Measurements from ENCODE around the gene TLR6.

Gene TLR6

DNA sequence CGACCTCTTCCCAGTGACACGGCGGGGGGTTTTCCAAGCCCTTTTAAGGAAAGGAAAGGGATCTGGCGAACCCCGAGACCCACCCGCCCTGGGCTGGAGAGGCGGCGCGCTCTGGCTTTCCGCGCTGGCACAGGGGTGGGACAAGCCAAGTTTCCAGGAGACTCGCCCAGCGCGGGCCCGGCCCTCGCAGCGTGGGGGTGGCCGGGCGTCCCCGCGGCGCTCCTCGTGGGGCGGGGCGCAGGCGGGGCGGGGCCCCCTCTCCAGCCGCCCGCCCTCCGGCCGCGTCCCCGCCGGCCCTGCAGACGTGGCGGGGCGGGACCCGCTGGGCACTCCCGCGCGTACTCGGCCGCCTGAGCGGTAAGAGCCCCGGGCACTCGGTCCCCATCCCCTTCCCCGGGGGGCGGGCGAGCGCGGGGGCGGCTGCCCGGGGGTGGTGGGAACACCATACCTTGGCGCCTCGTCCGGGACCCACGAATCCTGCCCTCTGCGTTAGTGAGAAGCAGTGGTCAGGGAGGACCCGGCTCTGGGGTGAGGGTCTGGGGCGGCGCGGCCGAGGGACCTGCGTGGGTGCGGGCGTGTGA, 11.0 kb upstream of the TLR6 start, which contains the start of gene FAM114A1:
Gene FAM114A1, plus strand, starts transcription at position 329 of the 581 bp plus-strand sequence. CDS start 10,273 bp downstream, outside the sequence.
- DNase-seq (ENCODE audit: low read depth): peak; percentile 57

DNA sequence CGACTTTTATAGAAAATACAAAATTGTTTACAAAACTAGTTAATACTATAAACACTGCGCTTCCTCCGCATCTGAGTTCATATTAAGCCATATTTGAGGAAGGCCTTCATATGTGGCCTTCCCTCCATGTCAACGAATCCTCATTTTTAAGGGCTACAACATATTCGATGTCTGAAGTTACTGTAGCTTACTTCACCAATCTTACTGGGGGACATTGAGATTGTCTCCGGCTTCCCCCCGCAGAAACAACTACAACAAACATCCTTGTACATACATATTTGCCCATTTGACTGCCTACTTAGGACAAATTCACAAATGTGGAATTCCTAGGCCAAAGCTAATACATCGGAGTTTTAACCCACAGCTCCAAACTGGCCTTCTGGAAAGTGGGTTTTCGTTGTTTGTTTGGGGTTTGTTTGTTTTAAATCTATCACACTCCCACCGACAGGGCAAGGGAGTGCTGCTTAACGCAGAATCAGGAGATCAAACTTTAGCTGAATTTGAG, 10.4 kb upstream of the TLR6 start:
- DNase-seq (ENCODE audit: low read depth): no peak

DNA sequence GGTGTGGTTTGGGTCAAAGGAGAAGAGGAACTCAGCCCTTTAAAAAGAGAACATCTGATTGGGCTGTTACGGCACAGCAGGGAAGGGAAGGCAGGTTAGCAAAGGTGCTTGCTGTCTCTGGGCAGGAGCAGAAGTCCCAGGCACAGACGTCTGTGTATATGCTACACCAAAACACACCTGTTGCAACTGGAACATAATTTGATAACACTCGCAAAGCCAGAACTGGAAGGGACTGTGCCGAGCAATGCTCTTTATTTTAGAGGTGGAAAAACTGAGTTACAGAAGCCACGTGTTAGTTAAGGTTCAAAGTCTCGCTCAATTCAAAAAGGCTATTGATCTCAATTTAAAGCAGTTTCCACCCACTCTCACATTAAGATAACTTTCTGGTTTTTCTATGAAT, 8.8 kb upstream of the TLR6 start:
- no peak for DNase-seq (ENCODE audit: low read depth)

DNA sequence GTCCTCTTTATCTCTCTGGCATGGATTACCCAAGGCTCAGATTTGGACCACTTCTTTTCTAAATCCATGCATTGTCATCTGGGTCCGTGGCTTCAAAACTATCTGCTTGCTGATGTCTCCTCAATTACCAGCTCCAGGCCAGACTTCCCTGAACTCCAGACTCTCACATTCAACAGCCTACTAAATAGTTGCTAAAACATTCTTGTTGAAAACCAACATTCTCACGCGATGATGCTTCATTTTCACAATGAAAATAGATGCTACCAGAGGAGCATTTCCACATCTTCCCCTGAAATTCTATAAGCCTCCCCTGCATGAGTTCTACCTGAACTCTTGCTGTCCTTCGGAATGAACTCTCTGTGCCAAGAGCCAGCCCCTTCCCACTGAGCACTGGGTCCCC, 5.2 kb upstream of the TLR6 start:
- DNase-seq (ENCODE audit: low read depth): no peak

DNA sequence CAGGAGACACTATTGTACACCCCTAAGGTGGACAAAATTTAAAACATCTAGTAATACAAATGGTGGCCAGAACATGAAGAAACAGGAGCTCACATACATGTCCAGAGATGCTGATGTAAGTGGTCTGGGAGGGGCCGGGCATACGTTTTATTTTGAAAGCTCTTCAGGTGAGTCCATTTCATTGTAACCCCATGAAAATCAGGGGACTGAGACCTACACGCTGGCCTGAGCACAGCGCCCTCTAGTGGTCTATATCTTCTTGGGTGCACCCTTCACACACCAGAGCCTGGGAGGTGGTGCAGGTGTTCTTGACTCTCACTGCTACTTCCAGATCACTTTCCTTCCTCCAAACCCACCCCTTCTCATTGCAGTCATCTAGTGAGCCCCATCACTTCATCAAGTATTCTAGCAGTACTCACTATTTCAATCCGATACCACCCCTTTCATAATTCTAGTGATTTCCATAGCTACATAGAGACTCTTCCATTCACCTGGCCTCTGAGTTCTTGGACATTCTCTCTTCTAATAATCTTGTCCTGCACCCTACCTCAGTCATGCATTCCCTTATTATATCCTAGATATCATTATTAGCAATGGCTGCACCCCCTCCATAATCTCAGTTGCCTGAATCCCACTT, 4.3 kb upstream of the TLR6 start:
- DNase-seq (ENCODE audit: low read depth): no peak

DNA sequence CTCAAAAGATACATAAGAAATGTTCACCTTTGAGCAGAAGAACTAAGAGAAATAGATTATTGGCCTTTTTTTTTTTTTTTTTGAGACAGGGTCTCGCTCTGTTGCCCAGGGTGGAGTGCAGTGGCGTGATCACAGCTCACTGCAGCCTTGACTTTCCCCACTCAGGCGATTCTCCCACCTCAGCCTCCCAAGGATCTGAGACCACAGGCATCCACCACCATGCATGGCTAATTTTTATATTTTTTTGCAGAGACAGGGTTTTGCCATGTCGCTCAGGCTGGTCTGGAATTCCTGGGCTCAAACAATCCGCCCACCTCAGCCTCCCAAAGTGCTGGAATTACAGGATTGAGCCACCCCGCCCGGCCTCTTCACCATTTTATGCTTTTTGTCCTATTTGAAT, 2.9 kb upstream of the TLR6 start:
- DNase-seq (ENCODE audit: low read depth): no peak

DNA sequence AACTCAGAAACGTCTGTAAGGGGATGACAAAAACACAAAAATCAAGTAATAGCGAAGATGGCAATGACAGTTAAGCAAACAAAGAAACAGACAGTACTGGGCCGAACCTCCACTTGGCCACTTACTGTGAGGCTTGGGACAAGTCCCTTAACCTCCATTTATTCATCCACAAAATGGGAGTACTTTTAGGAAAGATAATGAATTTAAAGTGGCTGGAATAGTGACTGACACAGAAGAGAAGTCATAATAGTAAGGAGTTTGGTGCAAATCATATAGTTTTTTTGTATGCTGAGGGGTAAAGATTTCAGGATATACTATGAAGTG, 1.4 kb upstream of the TLR6 start:
- DNase-seq (ENCODE audit: low read depth): no peak

DNA sequence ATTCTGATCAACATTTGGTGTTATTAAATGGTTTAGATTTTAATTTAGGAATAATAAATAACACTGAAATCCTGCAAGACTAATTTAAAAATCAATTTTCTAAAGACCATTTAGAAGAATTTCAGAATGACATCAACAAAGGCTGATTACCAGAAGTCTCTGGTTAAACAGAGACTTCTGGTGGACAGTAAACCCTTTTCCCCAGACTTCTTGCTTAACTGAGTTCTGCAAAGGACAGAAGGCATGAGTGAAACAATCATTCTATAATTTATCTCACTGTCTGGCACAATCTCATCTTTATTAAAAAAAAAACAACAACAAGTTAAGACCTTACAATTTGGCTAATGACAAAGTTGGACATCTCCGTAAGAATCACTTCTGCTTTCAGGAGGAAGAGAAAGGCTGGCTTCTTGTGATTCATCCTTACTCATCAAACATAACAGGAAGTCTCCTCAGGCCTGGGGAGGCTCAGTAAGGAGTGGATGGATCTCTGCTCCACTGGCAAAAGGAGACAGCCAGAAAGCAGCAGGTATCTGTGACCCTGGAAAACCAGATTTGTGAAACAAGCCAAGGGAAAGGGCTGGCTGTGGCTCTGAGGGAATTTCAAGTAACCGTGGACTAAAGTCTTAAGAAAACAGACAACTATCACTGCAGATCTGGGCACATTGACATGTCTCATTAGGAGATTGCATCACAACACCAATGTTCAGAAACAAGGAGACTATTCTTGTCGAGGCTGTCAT, 908 bp upstream of the TLR6 start:
- DNase-seq (ENCODE audit: low read depth): peak; percentile 76

DNA sequence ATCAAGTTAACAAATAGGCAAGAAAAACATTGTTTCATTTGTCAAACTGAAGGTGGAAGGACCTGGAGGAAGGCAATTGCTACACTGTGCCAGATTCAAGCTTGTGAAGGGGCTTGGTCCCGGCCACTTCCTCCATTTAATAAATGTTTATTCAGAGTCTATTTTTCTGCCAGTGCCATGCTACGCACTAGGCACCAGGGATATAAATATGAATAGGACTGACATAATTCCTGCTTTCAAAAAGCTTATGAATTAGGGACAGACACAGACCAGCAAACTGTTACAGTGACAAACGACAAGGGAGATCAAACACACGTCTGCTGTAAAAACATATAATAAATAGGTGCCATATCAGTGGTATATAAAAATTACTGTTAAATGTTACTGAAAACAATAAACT, 571 bp downstream of the TLR6 start:
- DNase-seq (ENCODE audit: low read depth): no peak

DNA sequence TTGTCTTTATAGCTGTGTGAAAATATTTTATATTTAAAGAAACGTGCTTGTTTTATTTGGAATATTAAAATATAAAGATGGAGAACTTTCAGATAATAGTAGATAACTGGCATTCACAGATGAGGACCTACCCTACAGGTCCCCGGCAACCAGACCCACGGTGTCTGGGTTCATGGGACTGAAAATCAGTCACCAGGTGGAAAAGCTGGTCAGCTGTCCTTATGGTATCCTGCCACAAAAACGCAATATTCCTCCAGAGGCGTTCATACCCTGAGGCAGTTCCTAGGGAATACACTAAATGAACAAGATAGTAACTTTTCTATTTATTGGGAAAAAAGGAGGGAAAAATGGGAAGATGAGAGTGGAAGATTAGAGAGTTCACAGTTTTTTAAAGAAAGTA, 1.2 kb downstream of the TLR6 start:
- DNase-seq (ENCODE audit: low read depth): no peak

DNA sequence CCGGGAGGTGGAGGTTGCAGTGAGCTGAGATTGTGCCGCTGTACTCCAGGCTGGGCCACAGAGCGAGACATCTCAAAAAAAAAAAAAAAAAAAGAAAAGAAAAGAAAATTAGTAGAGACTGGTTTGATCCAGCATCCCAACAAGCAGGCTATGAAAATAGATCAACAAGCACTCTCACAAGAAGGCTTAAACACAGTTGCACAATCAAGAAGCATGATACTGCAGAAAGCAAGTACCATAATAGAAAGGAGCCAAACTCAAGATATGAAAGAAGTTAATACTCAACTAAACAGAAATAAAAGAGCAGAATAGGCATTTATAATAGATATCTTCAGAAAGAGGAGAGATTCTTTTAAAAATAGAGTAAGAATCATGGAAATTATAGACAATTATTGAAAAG, 10.6 kb downstream of the TLR6 start:
- DNase-seq (ENCODE audit: low read depth): no peak

DNA sequence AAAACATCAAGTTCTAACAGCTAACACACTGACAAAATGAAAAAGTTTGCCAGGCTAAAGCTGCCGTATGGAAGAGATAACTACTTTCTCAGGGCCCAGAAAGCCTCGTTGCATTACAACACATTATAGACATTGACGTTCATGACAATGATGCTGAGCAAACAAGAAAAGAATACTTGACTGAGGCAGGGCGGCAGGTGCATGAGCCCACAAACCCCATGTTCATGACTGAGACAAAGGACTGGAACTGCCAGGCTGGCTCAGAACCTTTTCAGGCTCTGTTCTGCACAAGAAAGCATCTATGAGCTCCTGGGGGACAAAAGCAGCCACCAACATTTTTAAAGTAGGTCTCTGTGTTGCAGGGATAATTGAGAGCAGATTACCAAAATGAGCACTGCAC, 13.6 kb downstream of the TLR6 start:
- no peak for DNase-seq (ENCODE audit: low read depth)

DNA sequence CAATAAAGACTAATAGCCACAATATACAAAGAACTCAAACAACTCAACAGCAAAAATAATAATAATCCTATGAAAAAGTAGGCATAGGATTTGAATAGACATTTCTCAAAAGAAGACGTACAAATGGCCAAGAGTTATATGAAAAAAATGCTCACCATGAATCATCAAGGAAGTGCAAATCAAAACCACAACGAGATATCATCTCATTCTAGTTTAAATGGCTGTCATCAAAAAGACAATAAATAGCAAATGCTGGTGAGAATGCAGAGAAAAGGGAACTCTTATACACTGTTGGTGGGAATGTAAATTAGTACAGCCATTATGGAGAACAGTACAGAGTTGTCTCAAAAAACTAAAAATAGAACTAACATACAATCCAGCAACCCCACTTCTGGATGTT, 18.8 kb downstream of the TLR6 start:
- no peak for DNase-seq (ENCODE audit: low read depth)

DNA sequence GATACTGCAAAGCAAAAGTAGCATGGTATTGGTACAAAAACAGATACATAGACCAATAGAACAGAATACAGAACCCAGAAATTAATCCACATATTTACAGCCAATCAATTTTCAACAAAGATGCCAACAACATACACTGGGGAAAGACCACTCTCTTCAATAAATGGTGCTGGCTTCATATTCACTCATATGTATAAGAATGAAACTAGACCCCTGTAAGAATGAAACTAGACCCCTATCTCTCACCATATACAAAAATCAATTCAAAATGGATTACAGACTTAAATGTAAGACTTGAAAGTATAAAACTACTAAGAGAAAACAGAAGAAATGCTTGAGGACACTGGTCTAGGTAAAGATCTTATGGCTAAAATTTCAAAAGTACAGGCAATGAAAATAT, 19.3 kb downstream of the TLR6 start:
- no peak for DNase-seq (ENCODE audit: low read depth)

DNA sequence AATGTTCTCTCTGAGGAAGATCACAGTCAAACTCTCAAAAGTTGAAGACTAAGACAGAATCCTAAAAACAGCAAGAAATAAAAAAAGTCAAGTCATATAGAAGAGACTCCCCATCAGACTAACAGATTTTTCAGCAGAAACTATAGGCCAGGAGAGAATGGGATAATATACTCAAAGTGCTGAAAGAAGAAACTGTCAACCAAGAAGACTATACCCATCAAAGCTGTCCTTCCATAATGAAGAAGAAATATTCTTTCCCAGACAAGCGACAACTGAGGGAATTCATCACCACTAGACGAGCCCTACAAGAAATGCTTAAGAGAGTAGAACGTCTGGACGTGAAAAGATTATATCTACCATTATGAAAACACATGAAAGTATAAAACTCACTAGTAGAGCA, 22.0 kb downstream of the TLR6 start:
- no peak for DNase-seq (ENCODE audit: low read depth)

DNA sequence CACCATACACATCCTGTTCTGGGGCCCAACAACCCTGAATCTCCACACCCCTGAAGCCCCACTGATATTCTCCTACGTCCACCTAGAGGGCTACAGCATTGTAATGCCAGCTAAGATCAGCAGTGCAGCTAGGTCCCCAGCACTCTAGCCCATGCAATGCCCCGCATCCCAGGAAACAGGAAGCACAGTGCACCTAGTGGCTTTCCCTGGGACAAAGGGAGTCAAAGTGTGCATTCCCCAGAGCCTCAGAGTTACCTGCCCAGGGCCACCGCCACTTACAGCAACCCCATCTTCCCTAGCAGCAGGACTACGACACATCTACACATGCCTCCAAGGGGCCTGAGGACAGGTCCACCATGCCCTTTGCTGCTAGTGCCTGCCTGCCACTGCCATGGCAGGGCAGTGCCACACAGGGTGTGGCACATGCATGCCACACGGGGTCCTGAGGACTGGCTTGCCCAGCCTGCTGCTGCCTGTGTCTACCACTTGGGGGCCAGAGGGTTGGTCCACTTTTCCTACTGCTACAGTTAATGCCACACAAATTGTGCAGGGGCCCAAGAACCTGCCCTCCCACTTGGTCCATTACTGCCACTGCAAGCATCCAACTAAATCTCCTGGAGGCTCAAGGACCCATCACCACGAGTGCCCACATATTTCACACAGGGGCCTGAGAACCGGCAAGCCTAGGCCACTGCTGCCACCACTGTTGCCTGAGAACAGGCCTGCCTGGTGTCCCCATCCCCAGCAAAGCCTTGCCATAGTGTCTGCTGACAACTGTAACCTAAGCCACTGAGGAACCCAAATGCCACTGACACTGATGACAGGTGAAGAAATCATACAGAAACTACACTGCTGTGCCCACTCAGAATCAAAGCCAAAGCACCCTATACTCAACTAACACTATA, 23.7 kb downstream of the TLR6 start:
- no peak for DNase-seq (ENCODE audit: low read depth)

DNA sequence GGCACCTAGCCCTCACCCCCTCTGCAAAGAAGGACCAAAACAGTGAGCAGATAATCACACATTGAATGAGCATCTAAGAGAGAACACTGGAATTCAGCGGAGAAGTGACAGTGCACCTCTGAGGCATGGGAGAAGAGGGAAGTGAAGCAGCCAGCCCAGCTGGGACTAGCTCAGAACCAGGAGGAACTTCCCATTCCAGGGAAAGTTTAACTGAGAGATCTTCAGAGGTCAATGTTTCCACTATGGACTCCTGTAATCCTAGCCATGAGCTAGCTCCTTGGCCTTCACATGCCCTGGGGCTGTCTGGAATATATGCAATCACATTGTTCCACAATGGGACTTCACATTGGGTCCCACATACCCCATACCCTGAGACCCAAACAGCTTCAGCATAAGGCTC, 24.4 kb downstream of the TLR6 start:
- no peak for DNase-seq (ENCODE audit: low read depth)

DNA sequence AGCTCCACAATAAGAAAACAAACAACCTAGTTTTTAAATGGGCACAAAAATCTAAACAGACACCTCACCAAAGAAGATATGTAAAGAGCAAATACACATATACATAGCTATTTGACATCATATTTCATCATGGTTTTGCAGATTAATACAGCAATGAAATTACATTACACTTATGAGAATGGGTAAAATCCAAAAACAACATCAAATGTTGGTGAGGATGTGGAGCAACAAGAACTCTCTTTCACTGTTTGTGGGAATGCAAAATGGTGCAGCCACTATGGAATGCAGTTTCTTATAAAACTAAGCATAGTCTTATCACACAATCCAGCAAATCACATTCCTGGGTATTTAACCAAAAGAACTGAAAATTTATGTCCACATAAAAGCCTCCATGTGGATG, 25.0 kb downstream of the TLR6 start:
- no peak for DNase-seq (ENCODE audit: low read depth)

DNA sequence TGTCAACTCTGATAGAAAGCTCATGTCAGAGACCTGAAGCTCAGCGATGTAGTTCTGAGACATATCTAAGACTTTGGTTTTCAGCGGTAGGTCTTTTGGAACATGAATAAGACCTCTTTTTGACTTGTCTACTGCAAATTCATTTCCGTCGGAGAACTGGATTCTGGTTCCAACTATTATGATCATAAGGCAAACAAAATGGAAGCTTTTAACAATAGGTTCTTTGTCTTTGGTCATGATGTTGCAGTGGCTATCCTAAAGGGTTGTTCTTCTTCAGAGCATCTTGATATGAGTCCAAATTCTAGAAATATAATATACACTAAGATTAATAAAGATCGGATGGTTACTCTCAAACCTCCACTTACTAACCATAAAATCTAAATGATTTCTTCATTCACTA, 27.4 kb downstream of the TLR6 start:
- no peak for DNase-seq (ENCODE audit: low read depth)

DNA sequence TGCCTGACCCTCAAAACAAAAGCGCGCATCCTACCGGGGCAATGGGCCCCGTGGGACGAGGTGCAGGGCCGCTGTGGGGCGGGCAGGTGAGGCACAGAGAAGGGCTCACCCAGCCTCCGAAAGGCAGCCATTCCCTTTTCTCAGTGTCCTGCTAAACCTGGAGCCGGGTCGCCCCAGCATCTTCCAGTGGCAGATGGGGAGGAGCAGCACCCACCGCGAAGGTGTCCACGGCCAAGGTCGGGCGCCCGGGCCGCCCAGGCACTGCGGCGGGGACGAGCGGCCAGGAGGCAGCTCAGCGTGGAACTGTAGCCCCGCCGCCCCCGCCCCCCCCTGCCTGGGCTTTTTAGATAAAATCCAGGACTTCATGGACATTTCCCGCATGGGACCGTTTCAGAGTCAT, 32.9 kb downstream of the TLR6 start:
- DNase-seq (ENCODE audit: low read depth): no peak

DNA sequence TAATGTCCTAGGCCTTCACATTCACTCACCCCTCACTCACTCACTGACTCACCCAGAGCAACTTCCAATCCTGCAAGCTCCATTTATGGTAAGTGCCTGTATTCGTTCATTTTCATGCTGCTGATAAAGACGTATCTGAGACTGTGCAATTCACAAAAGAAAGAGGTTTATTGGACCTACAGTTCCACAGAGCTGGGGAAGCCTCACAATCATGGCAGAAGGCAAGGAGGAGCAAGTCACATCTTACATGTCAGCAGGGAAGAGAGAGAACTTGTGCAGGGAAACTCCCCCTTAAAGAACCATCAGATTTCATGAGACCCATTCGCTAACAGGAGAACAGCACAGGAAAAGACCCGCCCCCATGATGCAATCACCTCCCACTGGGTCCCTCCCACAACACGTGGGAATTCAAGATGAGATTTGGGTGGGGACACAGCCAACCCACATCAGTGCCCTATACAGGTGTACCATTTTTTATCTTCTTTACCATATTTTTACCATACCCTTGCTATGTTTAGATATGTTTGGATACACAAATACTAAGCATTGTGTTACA, 33.8 kb downstream of the TLR6 start:
- no peak for DNase-seq (ENCODE audit: low read depth)

DNA sequence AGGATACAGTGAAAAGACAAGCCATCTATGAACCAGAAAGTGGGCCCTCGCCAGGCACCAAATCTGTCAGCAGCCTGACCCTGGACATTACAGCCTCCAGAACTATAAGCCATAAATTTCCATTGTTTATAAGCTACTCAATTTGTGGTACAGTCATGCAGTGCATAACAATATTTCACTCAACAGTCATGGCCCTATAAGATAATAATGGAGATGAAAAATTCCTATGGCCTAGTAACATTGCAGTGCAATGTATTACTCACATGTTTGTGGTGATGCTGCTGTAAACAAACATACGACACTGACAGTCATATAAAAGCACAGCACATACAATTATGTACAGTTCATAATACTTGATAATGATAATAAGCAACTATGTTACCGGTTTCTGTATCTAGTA, 34.9 kb downstream of the TLR6 start:
- no peak for DNase-seq (ENCODE audit: low read depth)

Measured in fibroblast of the conjunctiva (primary cell).